Left ventricle myocardium superior (tissue), 1 donor: ENCODE results near the gene SH2B3. TPM values are rescaled to one million over a fixed set of nuclear protein-coding genes. Genes with fewer than 3 reads are reported as not detected.
"Not testable (repeated sequence)": the region's sequence is repeated elsewhere in the genome, so short reads cannot be mapped to it uniquely, and the experiment has no call there.

ENCODE experiments used
- ATAC-seq: fragments of 200-7000 bp; cut with Tn5 transposase; one replicate; pipeline ENCODE4 v1.9.1; 2020; ENCODE audit warnings: mild to moderate bottlenecking, moderate library complexity
- DNase-seq: peaks from one replicate; pipeline ENCODE4 v3.0.0-alpha.2; 2020
- intact Hi-C: fragments of 100-400 bp; cut with micrococcal nuclease; formaldehyde crosslinking; loops from one replicate; pipeline ENCODE4 v1.11.0; 2022
- total RNA-seq: library from RNA; stranded (reverse); fragmentation: NEBNext Ultra II Directional; extraction: Animal tissue kit (Norgen Biotek cat#: 25700); gene quantifications from one replicate; pipeline ENCODE4 v1.2.1, GENCODE V29; 2021
- donor health status: DM: no; HTN: yes; CAD: no; lungs with severe emphysema.

SH2B3 gene
- total RNA-seq, 1 donor from 2014 or later = 45.1 TPM

DNA sequence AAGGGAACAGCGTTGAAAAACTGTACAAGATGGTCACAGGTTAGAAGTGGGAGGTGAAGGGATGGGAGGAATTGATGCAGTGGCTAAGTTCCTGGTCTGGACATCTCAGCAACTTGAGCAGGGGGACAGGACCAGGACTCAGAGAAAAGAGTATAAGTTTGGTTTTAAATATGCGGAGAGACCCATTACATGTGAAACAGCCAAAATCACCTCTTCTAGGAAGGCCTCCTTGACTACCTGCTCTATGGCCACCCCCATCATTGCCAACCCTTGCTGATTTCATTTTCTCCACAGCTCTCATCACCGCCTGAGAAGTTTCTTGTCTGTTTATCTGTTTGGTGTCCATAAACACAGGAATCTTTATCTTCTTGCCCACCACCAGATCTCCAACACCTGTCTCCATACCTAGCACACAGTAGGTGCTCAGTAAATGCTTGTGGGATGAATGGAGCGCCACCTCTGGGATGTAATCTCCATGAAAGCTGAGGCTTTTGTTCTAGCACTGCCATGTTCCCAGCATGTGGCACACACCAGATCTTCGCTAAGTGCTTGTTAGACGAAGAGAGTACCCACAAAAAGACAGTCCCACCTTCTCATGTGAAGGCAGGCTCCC lies 25.7 kb upstream of the SH2B3 start:
- no peak for ATAC-seq
- DNase-seq = no peak
- intact Hi-C loops = no loop called here

- DNase-seq (no peak), ATAC-seq (no peak)
- intact Hi-C loops = no loop called here
Measured at GRCh38 chr12:111384596-111384995, 21.1 kb upstream of the SH2B3 start.

GRCh38 chr12:111386885-111387284 lies 18.8 kb upstream of the SH2B3 start:
- no peak for ATAC-seq
- intact Hi-C loops = no loop called here
- peak; percentile 47 for DNase-seq

DNA sequence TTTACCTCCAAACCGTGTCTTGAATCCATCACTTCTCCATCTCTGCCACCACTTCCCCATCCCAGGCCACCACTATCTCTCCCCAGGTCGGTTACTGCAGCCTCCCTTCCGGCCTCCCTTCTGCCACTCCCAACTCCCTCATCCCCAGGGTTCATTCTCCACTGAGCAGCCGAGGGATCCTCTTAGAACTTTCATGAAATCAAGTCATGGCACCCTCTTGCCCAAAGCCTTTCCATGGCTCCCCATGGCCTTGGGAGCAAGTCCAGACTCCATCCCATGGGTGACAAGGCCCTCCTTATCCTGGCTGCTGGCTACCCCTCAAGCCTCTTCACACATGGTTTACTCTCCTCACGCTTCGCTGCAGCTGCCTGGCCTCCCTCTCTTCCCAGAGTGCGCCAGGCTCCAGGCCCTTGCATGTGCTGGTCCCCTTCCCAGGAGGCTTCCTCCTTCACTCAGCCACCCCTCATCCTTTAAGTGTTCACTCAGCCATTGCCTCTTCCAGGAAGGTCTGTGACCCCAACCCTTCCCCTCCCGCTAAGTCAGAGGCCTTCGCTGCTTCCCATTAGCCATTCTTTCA lies 17.9 kb upstream of the SH2B3 start:
- DNase-seq (no peak), ATAC-seq (no peak)
- intact Hi-C loops = no loop called here

GRCh38 chr12:111389635-111390034 lies 16.1 kb upstream of the SH2B3 start:
- intact Hi-C loops = loop anchor here (10.0 kb wide), 1 partner anchor 135 kb away; no protein-coding TSS in a partner anchor
- no peak for DNase-seq
- no peak for ATAC-seq

- no peak for ATAC-seq
- intact Hi-C loops = loop anchor here (10.0 kb wide), 1 partner anchor 134 kb away; no protein-coding TSS in a partner anchor
- no peak for DNase-seq
Measured at GRCh38 chr12:111390910-111391309, 14.8 kb upstream of the SH2B3 start.

DNA sequence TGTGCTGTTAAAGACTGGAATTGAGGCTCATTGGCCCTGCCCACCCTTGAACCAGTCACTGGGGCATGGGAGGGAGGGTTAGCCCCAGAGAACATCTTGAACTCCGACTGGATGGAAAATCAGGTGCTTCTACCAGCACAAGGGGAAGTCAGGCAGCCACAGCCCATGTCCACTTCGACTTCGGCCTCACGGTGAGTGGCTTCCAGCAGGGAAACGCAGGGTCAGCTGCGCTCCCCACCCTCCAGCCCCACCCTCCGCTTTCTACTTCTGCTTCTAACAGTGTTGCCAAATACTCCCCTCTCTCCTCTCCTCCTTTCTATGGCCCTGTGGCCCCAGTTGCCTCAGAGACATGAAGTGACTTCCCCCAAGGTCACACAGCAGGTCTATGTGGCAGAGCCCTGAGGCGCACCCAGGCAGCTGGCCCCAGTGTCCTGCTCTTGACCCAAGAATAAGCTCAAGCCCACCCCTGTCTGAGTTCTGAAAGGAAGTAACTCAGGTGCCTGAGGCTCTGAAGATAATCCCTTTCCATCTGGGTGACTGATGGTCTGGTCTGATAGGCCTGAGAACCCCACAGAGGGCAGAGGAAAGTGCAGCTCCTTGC lies 11.9 kb upstream of the SH2B3 start:
- intact Hi-C loops = loop anchor here (10.0 kb wide), 1 partner anchor 131 kb away; no protein-coding TSS in a partner anchor
- DNase-seq = peak; percentile 61
- peak; percentile 43 for ATAC-seq

- ATAC-seq (no peak), DNase-seq (no peak)
- intact Hi-C loops = loop anchor here (10.0 kb wide), 1 partner anchor 130 kb away; no protein-coding TSS in a partner anchor
Measured at GRCh38 chr12:111394480-111394879, 11.2 kb upstream of the SH2B3 start.

GRCh38 chr12:111395336-111396187 lies 10.2 kb upstream of the SH2B3 start:
- intact Hi-C loops = loop anchor here (10.0 kb wide), 1 partner anchor 129 kb away; no protein-coding TSS in a partner anchor
- DNase-seq (no peak), ATAC-seq (no peak)

- not testable (repeated sequence) for ATAC-seq, DNase-seq
- intact Hi-C loops = loop anchor here (10.0 kb wide), 1 partner anchor 129 kb away; no protein-coding TSS in a partner anchor
Measured at GRCh38 chr12:111396271-111396670, 9.5 kb upstream of the SH2B3 start.

GRCh38 chr12:111396726-111397445 lies 8.8 kb upstream of the SH2B3 start:
- intact Hi-C loops = loop anchor here (10.0 kb wide), 1 partner anchor 128 kb away; no protein-coding TSS in a partner anchor
- ATAC-seq (peak; percentile 87), DNase-seq (peak; percentile 93)

GRCh38 chr12:111398530-111398929 lies 7.2 kb upstream of the SH2B3 start:
- ATAC-seq (peak; percentile 6), DNase-seq (no peak)
- intact Hi-C loops = loop anchor here (10.0 kb wide), 1 partner anchor 126 kb away; no protein-coding TSS in a partner anchor

DNA sequence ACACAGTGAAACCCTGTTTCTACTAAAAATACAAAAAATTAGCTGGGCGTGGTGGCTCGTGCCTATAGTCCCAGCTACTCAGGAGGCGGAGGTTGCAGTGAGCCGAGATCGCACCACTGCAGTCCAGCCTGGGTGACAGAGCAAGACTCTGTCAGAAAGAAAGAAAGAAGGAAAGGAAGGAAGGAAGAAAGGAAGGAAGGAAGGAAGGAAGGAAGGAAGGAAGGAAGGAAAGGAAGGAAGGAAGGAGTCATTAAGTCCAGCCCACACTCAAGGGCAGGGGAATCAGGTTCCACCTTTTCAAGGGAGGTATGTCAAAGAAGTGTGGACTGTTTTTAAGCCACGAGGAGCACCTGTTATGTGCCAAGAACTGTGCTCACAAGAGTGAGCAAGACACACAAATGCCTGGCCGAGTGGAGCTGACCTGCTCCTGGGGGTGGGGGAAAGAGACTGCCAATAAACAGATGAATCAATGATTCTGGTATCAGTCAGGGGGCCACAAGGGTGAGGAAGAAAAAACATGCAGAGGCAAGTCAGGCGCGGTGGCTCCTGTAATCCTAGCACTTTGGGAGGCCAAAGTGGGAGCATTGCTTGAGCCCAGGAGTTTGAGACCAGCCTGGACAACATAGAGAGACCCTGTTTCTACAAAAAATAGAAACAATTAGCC lies 5.8 kb upstream of the SH2B3 start:
- ATAC-seq = not testable (repeated sequence)
- intact Hi-C loops = loop anchor here (10.0 kb wide), 1 partner anchor 125 kb away; no protein-coding TSS in a partner anchor

DNA sequence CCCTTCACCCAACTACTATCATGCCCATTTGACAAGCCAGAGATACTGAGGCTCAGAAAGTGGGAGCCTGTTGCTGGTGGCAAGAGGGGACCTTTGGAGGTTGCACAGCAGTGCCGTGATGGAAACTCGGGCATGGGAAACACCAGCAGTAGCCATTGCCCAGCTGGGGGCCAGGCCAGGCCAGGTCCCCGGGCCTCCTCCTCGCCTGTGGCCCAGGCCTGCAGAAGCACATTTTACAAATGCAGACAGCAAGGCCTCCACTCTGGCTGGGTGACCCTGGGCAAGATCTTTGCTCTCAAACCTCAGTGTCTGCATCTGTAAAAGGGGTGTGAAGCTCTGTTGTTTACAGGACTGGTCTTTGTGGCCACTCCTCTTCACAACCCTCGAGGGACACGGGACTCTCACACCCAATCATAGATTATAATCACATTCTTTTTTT lies 4.5 kb upstream of the SH2B3 start:
- intact Hi-C loops = no loop called here
- ATAC-seq = no peak
- no peak for DNase-seq

More for the DNA sequence above, 5.8 kb upstream of the SH2B3 start:
- DNase-seq = not testable (repeated sequence)

GRCh38 chr12:111402490-111402824 lies 3.3 kb upstream of the SH2B3 start:
- intact Hi-C loops = loop anchor here (2.0 kb wide), 1 partner anchor 48 kb away; no protein-coding TSS in a partner anchor
- ATAC-seq, DNase-seq: not testable (repeated sequence)

DNA sequence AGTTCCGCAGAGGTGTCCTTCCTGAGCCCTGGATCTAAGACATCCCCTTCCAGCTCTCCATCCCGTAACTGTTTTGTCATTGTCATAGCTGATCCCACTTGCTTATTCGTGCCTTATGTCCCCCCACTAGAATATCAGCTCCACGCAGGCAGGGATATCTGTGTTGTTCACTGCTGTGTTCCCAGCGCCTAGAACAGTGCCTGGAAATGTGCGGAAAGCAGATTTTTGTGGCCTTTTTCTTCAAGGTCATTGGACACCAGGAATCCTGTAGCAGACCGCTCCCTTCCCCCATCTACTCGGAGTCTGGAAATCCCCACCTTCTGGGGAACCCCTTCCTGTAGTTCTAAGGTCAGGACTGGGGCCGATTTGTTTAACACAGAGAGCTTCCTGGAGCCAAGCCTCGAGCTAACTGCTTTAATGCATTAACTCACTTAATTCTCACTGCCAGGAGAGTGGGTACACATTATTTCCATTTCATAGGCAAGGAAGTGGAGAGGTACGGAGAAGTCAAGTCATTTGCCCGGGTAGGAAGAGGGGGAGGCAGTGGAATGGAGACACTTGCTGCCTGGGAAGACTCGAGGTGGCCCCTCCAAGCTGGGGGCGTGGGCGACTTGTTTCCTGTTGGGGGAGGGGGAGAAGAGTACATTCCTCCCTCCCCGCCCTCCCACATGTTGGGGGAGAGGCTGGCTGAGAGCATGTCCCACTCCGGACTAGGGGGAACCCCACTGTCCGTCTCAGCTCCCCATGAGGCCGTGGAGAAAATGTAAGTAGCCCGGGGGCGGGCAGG lies 1.2 kb upstream of the SH2B3 start:
- peak; percentile 49 for DNase-seq
- intact Hi-C loops = no loop called here
- ATAC-seq = no peak

GRCh38 chr12:111405149-111405858 lies 419 bp upstream of the SH2B3 start:
- ATAC-seq (peak; percentile 83), DNase-seq (peak; percentile 96)
- intact Hi-C loops = no loop called here
